HEK293 (cell line): ENCODE measurements around the gene KCNMA1.

Experiments
- CTCF ChIA-PET: fragments of 350-600 bp; formaldehyde crosslinking; extraction: SDS; loops from one replicate; lab custom pipeline; 2021; ENCODE audit warnings: antibody characterized with exemption; lab: Yijun Ruan, JAX
- POLR2A ChIA-PET: fragments of 300-600 bp; formaldehyde crosslinking; extraction: SDS; loops from one replicate; lab custom pipeline; 2020; ENCODE audit warnings: antibody characterized with exemption, inconsistent platforms; lab: Yijun Ruan, JAX
- H3K27ac ChIP-seq: fragments of 200-500 bp; sonication (Bioruptor generic); 2 replicates; pipeline ENCODE4 v1.5.1; 2014; ENCODE audit warnings: low read depth, low read length, control low read depth, inconsistent platforms; ENCODE audit errors: extremely low read depth
- H3K36me3 ChIP-seq, 2 experiments: fragments of 200-500 bp in 1 of 2; sonication (Bioruptor generic) in 1 of 2; 1 replicate in 1 of 2; 2 replicates in 1 of 2; pipeline ENCODE4 v1.5.1; 2014 to 2017; ENCODE audit warnings: inconsistent platforms in 2 of 2, low read length in 2 of 2; ENCODE audit not compliant: control insufficient read depth in 2 of 2, insufficient read depth in 1 of 2
- H3K4me1 ChIP-seq: fragments of 200-500 bp; sonication (Bioruptor generic); 2 replicates; pipeline ENCODE4 v1.5.1; 2014; ENCODE audit warnings: mild to moderate bottlenecking, low read length, inconsistent platforms; ENCODE audit not compliant: control insufficient read depth, insufficient read depth
- H3K4me3 ChIP-seq: 2 replicates; pipeline ENCODE4 v1.5.1; 2011; ENCODE audit warnings: low read depth, mild to moderate bottlenecking, control low read depth, low read length, moderate library complexity
- H3K9me3 ChIP-seq: fragments of 200-500 bp; sonication (Bioruptor generic); 2 replicates; pipeline ENCODE4 v1.5.1; 2014; ENCODE audit warnings: low read depth, low read length, inconsistent platforms; ENCODE audit not compliant: control insufficient read depth, insufficient read depth
- SP7 ChIP-seq: fragments of 450-650 bp; formaldehyde crosslinking; IDR thresholded peaks from 2 replicates; pipeline ENCODE4 v1.5.1; 2016; ENCODE audit warnings: missing biosample characterization, missing genetic modification characterization
- ZBTB20 ChIP-seq: fragments of 450-650 bp; formaldehyde crosslinking; IDR thresholded peaks from 2 replicates; pipeline ENCODE4 v1.5.1; 2016; ENCODE audit warnings: missing biosample characterization, missing genetic modification characterization
- ZFP3 ChIP-seq: fragments of 450-650 bp; formaldehyde crosslinking; IDR thresholded peaks from 2 replicates; pipeline ENCODE4 v1.5.1; 2016; ENCODE audit warnings: low read depth, missing biosample characterization, missing genetic modification characterization
- ZIC2 ChIP-seq: fragments of 450-650 bp; formaldehyde crosslinking; IDR thresholded peaks from 2 replicates; pipeline ENCODE4 v1.5.1; 2016; ENCODE audit warnings: missing biosample characterization, missing genetic modification characterization
- ZNF223 ChIP-seq: fragments of 450-650 bp; formaldehyde crosslinking; IDR thresholded peaks from 2 replicates; pipeline ENCODE4 v1.5.1; 2016; ENCODE audit warnings: missing biosample characterization, missing genetic modification characterization
- ZNF292 ChIP-seq: fragments of 450-650 bp; formaldehyde crosslinking; IDR thresholded peaks from 2 replicates; pipeline ENCODE4 v1.5.1; 2016; ENCODE audit warnings: low read depth, missing biosample characterization, missing genetic modification characterization, borderline replicate concordance
- ZNF362 ChIP-seq: fragments of 450-650 bp; formaldehyde crosslinking; IDR thresholded peaks from 2 replicates; pipeline ENCODE4 v1.5.1; 2016; ENCODE audit warnings: missing biosample characterization, missing genetic modification characterization
- ZNF521 ChIP-seq: fragments of 450-650 bp; formaldehyde crosslinking; IDR thresholded peaks from 2 replicates; pipeline ENCODE4 v1.5.1; 2017; ENCODE audit warnings: missing biosample characterization, mild to moderate bottlenecking, missing genetic modification characterization
- ZNF544 ChIP-seq: fragments of 450-650 bp; formaldehyde crosslinking; IDR thresholded peaks from 2 replicates; pipeline ENCODE4 v1.5.0; 2017; ENCODE audit warnings: missing biosample characterization, missing genetic modification characterization
- ZNF558 ChIP-seq: fragments of 450-650 bp; formaldehyde crosslinking; IDR thresholded peaks from 2 replicates; pipeline ENCODE4 v1.5.1; 2016; ENCODE audit warnings: missing biosample characterization, missing genetic modification characterization
- ZNF580 ChIP-seq: fragments of 450-650 bp; formaldehyde crosslinking; IDR thresholded peaks from 2 replicates; pipeline ENCODE4 v1.5.1; 2016; ENCODE audit warnings: missing biosample characterization, missing genetic modification characterization
- ZNF596 ChIP-seq: fragments of 450-650 bp; IDR thresholded peaks from 2 replicates; pipeline ENCODE4 v1.5.0; 2018; ENCODE audit warnings: missing biosample characterization, mild to moderate bottlenecking, missing genetic modification characterization, moderate library complexity
- ZNF623 ChIP-seq: fragments of 450-650 bp; formaldehyde crosslinking; IDR thresholded peaks from 2 replicates; pipeline ENCODE4 v1.5.1; 2016; ENCODE audit warnings: missing biosample characterization, missing genetic modification characterization
- ZNF664 ChIP-seq: fragments of 450-650 bp; formaldehyde crosslinking; IDR thresholded peaks from 2 replicates; pipeline ENCODE4 v1.5.1; 2016; ENCODE audit warnings: missing biosample characterization, missing genetic modification characterization
- ZNF785 ChIP-seq: fragments of 450-650 bp; formaldehyde crosslinking; IDR thresholded peaks from 2 replicates; pipeline ENCODE4 v1.5.1; 2016; ENCODE audit warnings: missing biosample characterization, missing genetic modification characterization
- ZNF792 ChIP-seq: fragments of 450-650 bp; formaldehyde crosslinking; IDR thresholded peaks from 2 replicates; pipeline ENCODE4 v1.5.1; 2016; ENCODE audit warnings: missing biosample characterization, missing genetic modification characterization
- TF ChIP-seq, protein P1 (sequence below): fragments of 450-650 bp; formaldehyde crosslinking; IDR thresholded peaks from 2 replicates; pipeline ENCODE4 v1.5.1; 2017; ENCODE audit warnings: missing biosample characterization, missing genetic modification characterization
- TF ChIP-seq, protein P2 (sequence below): fragments of 450-650 bp; IDR thresholded peaks from 2 replicates; pipeline ENCODE4 v1.5.1; 2018; ENCODE audit warnings: missing biosample characterization, mild to moderate bottlenecking, missing genetic modification characterization
- TF ChIP-seq, protein P3 (sequence below): fragments of 450-650 bp; formaldehyde crosslinking; IDR thresholded peaks from 2 replicates; pipeline ENCODE4 v1.5.1; 2017; ENCODE audit warnings: missing biosample characterization, missing genetic modification characterization
- TF ChIP-seq, protein P4 (sequence below): fragments of 450-650 bp; formaldehyde crosslinking; conservative IDR thresholded peaks from 2 replicates; pipeline ENCODE4 v1.5.1; 2016; ENCODE audit warnings: low read depth, missing biosample characterization, missing genetic modification characterization

KCNMA1 gene

DNA sequence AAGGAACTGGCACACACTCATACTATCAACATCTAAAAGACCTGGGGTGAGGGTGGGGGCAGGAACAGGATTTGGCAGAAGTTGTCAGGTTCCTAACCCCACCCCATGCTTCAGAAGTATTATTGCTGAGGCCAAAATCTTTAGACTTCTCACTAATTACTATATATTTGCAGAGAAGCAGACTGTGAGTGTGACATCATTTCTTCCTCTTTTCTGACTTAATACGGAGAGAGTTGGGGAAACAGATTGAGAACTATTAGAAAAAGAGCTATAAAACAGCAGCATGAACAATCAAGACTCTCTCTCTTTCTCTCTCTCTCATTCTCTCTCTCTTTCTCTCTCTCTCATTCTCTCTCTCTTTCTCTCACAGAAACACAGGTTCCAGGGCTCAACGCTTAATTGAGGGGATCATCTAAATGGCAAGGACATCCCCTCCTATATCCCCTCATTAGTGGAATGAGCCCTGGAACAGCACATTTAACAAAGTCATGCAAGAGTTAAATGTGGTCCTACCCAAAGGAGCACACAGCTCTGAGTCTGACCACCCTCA, 94.8 kb downstream of the KCNMA1 start:
- TF ChIP-seq ZNF596 (tag by site-specific recombination) (peak; percentile 94), ZIC2 (tag by site-specific recombination) (no peak), ZBTB20 (peak; percentile 34; the same call in 1 of the 2 replicates)
- Histone ChIP-seq H3K4me1 (no peaks in the 10 kb centered on the region), H3K9me3 (no peaks in the 10 kb centered on the region; the same call in 1 of the 2 replicates), H3K4me3 (no peak overlapping the region), H3K36me3 (no peaks in the 10 kb centered on the region), H3K27ac (no peak overlapping the region)
- POLR2A ChIA-PET, result no interaction called here
- CTCF ChIA-PET, result no interaction called here

DNA sequence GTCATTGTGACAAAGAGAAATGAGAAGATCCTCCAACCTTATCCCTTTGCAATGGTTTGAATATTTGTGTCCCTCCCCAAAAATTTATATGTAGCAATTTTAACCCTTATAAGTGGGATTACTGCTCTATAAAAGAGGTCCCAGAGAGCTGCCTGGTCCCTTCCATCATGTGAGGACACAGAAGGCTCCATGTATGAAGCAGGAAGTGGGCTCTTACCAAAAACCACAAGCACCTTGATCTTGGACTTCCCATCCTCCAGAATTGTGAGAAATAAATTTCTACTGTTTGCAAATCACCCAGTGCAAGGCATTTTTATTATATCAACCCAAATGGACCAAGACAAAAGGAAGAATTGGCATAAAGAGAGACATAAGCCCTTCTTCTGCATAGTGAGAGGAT, 95.7 kb downstream of the KCNMA1 start:
- TF ChIP-seq ZNF580 (tag by site-specific recombination) (no peak), ZNF292 (no peak), ZNF521 (tag by site-specific recombination) (no peak)
- TF ChIP-seq, protein P1, sequence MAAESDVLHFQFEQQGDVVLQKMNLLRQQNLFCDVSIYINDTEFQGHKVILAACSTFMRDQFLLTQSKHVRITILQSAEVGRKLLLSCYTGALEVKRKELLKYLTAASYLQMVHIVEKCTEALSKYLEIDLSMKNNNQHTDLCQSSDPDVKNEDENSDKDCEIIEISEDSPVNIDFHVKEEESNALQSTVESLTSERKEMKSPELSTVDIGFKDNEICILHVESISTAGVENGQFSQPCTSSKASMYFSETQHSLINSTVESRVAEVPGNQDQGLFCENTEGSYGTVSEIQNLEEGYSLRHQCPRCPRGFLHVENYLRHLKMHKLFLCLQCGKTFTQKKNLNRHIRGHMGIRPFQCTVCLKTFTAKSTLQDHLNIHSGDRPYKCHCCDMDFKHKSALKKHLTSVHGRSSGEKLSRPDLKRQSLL (tag by site-specific recombination), result no peak
- TF ChIP-seq, protein P2, sequence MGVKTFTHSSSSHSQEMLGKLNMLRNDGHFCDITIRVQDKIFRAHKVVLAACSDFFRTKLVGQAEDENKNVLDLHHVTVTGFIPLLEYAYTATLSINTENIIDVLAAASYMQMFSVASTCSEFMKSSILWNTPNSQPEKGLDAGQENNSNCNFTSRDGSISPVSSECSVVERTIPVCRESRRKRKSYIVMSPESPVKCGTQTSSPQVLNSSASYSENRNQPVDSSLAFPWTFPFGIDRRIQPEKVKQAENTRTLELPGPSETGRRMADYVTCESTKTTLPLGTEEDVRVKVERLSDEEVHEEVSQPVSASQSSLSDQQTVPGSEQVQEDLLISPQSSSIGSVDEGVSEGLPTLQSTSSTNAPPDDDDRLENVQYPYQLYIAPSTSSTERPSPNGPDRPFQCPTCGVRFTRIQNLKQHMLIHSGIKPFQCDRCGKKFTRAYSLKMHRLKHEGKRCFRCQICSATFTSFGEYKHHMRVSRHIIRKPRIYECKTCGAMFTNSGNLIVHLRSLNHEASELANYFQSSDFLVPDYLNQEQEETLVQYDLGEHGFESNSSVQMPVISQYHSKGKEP (tag by site-specific recombination), result no peak
- TF ChIP-seq, protein P3, sequence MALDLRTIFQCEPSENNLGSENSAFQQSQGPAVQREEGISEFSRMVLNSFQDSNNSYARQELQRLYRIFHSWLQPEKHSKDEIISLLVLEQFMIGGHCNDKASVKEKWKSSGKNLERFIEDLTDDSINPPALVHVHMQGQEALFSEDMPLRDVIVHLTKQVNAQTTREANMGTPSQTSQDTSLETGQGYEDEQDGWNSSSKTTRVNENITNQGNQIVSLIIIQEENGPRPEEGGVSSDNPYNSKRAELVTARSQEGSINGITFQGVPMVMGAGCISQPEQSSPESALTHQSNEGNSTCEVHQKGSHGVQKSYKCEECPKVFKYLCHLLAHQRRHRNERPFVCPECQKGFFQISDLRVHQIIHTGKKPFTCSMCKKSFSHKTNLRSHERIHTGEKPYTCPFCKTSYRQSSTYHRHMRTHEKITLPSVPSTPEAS (tag by site-specific recombination), result no peak
- TF ChIP-seq, protein P4, sequence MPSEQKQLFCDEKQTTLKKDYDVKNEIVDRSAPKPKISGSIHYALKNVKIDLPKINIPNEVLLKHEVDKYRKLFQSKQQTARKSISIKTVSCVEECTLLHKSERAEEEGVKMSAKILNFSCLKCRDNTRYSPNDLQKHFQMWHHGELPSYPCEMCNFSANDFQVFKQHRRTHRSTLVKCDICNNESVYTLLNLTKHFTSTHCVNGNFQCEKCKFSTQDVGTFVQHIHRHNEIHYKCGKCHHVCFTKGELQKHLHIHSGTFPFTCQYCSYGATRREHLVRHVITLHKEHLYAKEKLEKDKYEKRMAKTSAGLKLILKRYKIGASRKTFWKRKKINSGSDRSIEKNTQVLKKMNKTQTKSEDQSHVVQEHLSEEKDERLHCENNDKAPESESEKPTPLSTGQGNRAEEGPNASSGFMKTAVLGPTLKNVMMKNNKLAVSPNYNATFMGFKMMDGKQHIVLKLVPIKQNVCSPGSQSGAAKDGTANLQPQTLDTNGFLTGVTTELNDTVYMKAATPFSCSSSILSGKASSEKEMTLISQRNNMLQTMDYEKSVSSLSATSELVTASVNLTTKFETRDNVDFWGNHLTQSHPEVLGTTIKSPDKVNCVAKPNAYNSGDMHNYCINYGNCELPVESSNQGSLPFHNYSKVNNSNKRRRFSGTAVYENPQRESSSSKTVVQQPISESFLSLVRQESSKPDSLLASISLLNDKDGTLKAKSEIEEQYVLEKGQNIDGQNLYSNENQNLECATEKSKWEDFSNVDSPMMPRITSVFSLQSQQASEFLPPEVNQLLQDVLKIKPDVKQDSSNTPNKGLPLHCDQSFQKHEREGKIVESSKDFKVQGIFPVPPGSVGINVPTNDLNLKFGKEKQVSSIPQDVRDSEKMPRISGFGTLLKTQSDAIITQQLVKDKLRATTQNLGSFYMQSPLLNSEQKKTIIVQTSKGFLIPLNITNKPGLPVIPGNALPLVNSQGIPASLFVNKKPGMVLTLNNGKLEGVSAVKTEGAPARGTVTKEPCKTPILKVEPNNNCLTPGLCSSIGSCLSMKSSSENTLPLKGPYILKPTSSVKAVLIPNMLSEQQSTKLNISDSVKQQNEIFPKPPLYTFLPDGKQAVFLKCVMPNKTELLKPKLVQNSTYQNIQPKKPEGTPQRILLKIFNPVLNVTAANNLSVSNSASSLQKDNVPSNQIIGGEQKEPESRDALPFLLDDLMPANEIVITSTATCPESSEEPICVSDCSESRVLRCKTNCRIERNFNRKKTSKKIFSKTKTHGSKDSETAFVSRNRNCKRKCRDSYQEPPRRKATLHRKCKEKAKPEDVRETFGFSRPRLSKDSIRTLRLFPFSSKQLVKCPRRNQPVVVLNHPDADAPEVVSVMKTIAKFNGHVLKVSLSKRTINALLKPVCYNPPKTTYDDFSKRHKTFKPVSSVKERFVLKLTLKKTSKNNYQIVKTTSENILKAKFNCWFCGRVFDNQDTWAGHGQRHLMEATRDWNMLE (tag by site-specific recombination), result no peak
- no peaks in the 10 kb centered on the region; the same call in 1 of the 2 replicates for H3K9me3 ChIP-seq
- no peak overlapping the region for H3K27ac ChIP-seq
- ChIA-PET CTCF (no interaction called here), POLR2A (no interaction called here)
- no peak overlapping the region for H3K4me3 ChIP-seq
- H3K36me3 ChIP-seq, result no peaks in the 10 kb centered on the region
- H3K4me1 ChIP-seq, result no peaks in the 10 kb centered on the region

DNA sequence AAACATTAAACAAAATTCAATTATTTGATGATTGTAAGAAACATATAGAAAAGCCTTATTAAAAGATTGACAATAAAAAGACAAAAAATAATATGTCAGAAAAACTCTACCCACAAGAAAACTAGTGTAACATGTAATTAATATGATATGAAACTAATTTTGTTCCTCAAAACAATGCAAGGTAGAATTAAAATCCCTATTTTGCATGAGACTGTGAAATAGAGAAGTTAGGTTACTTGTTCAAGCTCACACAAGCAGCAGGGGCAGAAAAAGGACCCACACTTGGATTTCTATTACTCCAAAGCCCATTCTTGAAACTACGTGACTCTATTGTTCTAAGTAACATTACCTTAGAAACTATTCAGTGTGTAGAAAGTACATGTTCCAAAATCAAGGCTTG, 96.4 kb downstream of the KCNMA1 start:
- Histone ChIP-seq H3K36me3 (no peaks in the 10 kb centered on the region), H3K27ac (no peak overlapping the region), H3K4me1 (no peaks in the 10 kb centered on the region), H3K9me3 (no peaks in the 10 kb centered on the region; the same call in 1 of the 2 replicates), H3K4me3 (no peak overlapping the region)
- POLR2A ChIA-PET, result no interaction called here
- CTCF ChIA-PET, result interaction anchor here (0.7 kb wide), 1 partner anchor 102 kb away, joined by 6 read pairs; no protein-coding TSS in a partner anchor
- TF ChIP-seq ZNF785 (no peak), ZNF623 (tag by site-specific recombination) (no peak), ZNF544 (no peak), ZFP3 (tag by site-specific recombination) (no peak), ZNF223 (tag by site-specific recombination) (no peak), ZNF664 (tag by site-specific recombination) (no peak), ZNF362 (tag by site-specific recombination) (no peak), ZNF792 (tag by site-specific recombination) (no peak), ZNF558 (tag by site-specific recombination) (no peak), SP7 (tag by site-specific recombination) (no peak)
